HTERT RPE-1 (cell line): ENCODE measurements around the gene LAMB1.
"Not testable (repeated sequence)": the region's sequence is repeated elsewhere in the genome, so short reads cannot be mapped to it uniquely, and the experiment has no call there.

Experiments used
- in situ Hi-C: fragments of 300-500 bp; cut with MboI; formaldehyde crosslinking; loops from 4 replicates; pipeline ENCODE4 v1.14.3; 2020; ENCODE audit warnings: low sequenced_read_pairs

The LAMB1 gene

DNA sequence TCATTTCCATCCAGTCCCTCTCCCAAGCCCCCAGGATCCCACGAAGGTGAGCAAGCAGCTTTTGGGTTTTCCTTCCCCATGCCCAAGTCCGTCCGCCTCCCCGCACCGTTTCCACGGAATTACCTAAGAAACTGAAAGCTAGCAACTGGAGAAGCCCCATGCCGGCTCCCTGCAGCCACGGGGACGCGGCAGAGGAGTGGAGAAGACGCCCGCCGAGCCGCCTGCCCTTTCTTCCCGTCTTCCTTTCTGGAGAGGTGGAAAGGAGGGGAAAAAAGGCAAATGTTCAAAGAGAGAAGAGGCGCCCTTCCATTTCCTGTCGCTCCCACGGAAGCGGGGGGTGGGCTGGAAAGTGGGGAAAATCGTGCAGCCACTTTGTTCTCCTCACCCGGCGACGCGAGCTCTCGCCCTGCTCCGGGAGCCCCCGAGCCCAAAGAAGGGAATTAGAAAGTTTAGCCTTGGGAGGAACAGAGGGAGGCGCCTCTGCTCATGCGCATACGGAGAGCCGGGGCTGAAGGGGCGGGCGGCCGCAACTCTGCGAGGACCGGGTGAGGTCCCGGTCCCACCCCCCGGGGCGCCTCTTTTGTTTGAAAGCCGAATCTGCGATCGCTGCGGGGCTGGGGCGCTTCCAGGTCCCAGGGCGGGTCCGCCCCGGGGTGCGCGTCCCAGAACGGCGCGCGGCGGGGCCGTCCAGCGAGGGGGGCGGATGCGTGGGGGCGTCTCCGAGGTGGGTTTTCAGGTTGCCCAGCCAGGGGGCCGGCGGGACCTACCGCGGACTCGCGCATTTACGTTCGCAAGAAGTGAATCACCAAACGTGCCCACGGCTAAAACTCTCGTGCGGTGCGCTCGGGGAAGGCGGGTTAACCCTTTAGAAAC lies at the start of gene LAMB1:
LAMB1 (minus strand) TSS at position 436 of the 873 bp plus-strand sequence; CDS start at position 160, 276 bp downstream.
- in situ Hi-C loops: no loop called here

- in situ Hi-C loops: no loop called here
Observed at GRCh38 chr7:108051454-108051853, 48.5 kb upstream of the LAMB1 start.

DNA sequence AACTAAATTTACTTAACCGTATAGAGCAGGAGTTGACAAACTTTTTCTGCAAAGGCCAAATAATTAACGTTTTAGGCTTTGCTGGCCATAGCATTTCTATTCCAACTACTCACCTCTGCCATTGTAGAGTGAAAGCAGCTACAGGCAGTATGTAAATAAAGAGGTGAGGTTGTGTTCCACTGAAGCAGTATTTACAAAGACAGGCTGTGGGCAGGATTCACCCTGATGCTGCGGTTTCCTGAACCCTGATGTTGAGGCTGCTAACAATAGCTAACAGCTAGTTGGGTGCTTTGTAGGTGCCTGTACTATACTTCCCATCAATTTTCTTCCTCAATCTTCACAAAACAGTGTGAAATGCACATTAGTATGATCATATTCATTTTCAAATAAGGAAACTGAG lies 47.0 kb upstream of the LAMB1 start:
- in situ Hi-C loops: no loop called here

GRCh38 chr7:108048422-108048821 lies 45.5 kb upstream of the LAMB1 start:
- in situ Hi-C loops: no loop called here

DNA sequence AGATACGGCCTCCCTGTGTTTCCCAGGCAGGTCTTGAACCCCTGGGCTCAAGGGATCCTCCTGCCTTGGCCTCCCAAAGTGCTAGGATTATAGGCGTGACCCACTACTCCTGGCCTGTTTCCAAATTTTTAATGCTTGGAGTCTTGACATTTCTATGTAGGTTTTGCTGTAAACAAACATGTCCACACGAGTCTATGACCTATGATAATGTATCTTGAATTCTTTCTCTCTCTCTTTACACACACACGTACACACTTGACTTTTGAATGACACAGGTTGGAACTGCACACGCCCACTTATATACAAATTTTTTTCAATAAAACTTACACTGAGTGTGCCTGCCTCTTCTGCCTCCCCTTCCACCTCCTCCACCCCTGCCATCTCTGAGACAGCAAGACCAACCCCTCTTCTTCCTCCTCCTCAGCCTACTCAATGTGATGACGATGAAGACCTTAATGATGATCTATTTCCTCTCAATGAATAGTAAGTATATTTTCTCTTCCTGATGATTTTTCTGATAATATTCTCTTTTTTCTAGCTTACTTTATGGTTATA lies 44.1 kb upstream of the LAMB1 start:
- in situ Hi-C loops: no loop called here

- in situ Hi-C loops: no loop called here
Observed at GRCh38 chr7:108045669-108046068, 42.7 kb upstream of the LAMB1 start.

DNA sequence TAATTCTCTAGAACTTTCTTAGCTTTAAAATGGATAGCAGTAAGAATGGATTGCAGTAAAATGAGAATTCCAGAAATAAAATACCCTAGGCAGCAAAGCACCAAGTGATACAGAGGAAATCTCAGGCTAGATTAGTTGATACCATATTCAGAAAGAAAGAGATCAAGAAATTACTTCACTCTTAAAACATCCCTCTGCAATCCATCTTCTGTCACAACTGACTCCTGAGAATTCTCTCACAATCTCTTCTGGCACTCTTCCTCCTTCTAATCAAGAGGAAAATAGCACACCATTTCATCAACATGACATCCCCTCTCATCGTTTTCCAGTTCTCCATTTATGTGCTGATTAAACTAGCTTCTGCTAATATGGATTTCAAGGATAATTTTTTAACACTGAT lies 42.2 kb upstream of the LAMB1 start:
- in situ Hi-C loops: no loop called here

DNA sequence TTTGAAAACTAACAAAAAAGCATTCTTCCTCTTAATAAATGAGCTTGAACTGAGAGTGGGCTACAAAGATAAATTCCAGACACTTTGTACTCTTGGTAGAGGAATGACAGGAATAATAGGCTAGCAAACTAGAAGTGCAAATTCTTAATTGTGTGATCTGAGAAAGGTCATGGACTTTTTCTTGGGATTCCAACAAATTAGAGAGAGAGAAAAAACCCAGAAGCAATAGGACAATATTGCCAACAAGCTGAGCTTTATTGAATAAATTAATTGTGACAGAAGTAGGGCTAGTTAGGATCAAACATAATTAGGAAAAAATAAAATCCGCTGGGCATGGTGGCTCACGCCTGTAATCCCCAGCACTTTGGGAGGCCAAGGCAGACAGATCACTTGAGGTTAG lies 41.4 kb upstream of the LAMB1 start:
- in situ Hi-C loops: no loop called here

DNA sequence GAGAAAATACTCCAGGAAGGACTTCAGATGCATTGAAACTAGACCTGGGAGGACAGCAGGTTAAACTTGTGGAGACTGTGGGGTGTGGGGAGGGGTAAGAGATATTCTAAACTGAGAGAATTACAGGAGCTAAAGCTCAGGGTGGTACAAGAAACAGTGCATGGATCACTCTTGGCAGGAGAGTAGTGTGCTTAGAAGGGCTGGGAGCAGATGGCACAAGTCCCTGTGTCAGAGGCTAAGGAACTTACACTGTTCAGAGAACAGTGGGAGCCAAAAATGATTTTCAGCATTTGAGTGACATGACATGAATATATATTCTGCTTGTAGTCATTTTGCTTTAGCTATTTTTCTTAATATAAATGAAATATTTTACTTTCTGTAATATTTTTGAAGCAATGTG lies 36.0 kb upstream of the LAMB1 start:
- in situ Hi-C loops: no loop called here

DNA sequence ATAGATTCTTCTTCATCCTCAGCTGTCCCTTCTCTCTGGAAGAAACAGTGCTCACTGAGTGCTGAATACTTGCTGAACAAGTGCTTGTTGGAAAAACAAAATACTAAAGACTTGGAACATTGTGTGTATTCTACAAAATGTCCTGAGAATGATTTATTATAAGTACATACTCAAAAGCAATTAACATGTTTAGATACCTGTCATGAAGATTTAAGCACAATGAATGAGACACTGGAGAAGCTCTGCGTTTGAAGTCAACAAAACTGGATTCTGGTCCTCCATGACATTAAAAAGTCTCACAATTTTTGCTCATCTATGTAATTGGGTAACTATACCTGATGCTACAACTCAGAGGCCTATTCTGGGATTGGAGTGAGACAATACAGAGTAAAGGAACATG lies 34.8 kb upstream of the LAMB1 start:
- in situ Hi-C loops: no loop called here

GRCh38 chr7:108037140-108037539 lies 34.2 kb upstream of the LAMB1 start:
- in situ Hi-C loops: no loop called here

DNA sequence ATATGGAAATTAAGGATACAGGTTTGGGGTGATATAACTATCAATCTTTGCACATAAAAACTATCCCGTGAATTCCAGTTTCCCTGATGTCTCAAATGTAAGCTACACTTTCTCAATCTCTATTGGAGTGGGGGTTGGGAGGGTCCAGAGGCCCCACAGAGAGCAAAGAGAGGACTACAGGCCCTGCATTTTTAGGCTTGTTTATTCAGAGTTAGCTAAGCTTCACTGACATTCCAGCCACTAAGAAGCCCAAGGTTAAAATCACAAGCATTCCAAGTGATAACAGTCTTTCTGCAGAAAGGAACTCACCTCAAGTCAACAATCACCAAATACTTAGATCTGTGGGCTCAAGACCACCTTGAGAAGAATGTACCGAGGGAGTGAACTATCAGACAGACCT lies 31.6 kb upstream of the LAMB1 start:
- in situ Hi-C loops: no loop called here

DNA sequence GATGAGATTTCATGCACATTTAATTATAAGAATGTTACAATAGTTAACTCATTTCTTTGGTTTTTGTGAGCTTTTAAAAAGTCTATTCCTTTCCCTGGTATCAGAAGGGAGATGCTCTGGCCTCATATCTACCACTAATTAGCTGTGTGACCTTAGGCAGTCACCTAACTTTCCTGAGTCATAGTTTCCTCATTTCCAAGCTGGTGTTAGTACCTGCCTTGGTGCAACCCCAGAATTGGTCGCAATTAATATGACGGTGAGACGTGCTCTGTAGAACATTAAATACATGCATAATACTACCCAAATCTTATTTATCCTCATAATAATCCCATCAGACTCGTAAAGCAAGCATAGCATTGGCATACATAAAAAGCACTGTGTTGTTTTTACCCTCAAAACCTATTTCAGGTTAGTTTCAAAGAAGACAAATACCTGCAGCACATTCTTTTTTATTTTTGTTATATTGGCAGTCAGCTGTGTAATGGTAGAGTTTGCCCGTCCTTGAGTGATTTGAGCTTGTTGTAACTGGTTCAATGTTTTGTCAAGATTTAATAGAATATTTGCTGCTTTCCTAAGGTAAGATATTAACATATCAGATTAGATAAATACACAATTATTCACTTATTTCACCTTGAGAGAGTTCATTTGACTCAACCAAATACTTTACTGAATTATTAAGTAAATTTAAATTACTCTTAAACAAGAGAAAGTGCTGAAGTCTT lies 31.0 kb upstream of the LAMB1 start:
- in situ Hi-C loops: no loop called here

DNA sequence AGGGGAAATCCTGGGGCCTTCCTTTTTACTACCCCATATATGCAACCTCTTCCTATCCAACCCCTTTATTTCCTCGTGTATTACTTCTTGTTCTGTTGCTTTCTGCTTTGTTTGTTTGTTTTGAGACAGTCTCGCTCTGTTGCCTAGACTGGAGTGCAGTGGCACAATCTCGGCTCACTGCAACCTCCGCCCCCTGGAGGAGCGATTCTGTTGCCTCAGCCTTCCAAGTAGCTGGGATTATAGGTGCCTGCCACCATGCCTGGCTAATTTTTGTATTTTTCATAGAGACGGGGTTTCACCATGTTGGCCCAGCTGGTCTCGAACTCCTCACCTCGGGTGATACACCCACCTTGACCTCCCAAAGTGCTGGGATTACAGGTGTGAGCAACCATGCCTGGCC lies 30.3 kb upstream of the LAMB1 start:
- in situ Hi-C loops: not testable (repeated sequence)

GRCh38 chr7:108030516-108030915 lies 27.6 kb upstream of the LAMB1 start:
- in situ Hi-C loops: no loop called here

DNA sequence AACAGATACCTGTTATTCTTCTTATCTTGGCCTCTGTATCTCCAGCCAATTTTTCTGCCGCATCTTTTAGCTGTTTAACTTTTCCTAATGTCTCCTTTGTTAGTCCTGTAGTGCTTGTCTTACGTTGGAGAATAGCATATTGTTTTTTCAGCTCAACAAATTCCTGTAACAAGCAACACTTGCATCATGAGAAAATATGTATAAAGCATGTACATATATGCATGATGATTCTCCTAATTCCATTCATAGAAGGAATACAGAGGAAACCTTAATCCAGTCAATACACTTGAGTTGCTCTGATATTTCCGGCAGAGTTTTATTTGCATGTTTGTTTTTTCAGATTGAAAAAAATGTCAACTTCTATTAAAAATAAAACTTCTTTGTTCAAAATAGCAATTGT lies 26.1 kb upstream of the LAMB1 start:
- in situ Hi-C loops: no loop called here

DNA sequence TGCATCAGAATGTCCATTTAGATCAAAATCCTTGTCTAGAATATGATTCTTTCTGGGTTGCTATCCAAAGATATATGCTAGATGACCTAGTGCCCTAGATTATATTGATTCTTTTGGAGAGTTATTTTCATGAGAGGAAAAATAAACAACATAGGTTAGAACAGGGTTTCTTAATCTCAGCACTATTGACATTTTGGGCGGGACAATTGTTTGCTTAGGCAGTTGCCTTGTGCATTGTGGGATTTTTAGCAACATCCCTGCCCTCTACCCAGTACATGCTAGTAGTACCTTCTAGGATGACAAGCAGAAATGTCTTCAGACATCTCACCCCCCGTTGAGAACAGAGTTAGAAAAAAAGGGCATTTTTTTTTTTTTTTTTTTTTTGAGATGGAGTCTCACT lies 25.1 kb upstream of the LAMB1 start:
- in situ Hi-C loops: no loop called here

- in situ Hi-C loops: no loop called here
Observed at GRCh38 chr7:108027239-108027638, 24.3 kb upstream of the LAMB1 start.

DNA sequence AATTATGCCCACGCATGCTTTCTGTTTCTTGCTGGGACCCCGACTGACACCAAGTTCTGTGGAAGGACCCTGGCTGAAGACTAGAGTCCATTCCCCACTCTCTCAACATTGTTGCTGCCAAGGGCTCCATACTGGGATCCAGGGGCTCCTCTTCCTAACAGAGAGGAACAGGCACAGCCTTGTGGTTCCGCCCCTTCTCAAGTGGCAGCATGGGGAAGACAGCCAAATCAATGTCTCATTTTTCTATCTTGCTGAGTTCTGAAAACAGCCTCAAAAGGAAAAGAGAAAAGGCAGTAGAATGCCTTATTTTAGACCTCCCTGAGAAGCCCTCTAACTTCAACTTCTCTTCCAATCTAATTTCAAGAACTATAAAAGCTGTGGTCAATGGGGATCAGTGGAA lies 23.7 kb upstream of the LAMB1 start:
- in situ Hi-C loops: no loop called here

DNA sequence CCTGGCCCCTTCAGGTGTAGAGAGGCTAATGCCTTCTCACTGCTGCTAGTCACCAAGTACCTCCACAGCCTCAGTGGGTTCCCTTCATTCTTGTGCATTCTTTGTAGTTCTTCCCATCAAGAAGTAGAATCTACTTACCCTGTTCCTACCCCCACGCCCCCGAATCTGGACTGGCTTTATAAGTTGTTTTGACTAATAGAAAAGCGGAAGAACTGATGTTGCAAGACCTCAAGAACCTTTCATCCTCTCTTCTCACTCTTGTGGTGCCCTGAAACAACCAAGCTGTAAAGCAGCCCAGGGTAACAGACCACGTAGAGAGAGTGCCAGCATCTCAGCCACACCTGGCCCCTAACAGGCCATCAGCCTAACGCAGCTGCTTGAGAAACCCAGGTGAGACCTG lies 23.2 kb upstream of the LAMB1 start:
- in situ Hi-C loops: no loop called here

DNA sequence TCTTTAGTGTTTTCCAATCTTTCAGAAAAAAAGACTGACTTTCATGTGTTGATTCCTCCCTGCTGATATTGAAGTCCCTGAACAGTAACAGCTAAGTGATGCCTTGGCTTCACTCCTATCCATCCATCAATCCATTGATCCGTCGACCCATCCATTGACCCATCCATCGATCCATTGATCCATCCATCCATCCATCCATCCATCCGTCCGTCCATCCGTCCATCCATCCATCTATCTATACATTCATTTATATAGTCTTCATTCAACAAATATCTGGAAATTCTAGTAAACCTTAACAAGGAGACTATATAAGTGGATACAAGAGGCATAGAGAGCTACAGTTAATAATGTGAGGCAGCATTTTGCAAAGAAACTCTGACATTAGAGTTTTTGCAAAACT lies 21.6 kb upstream of the LAMB1 start:
- in situ Hi-C loops: no loop called here

GRCh38 chr7:108020585-108020984 lies 17.6 kb upstream of the LAMB1 start:
- in situ Hi-C loops: no loop called here
